HepG2 (cell line): ENCODE results near the gene TFDP1. TPM values are rescaled to one million over a fixed set of nuclear protein-coding genes. Genes with fewer than 3 reads are reported as not detected.

Experiments used
- ELK4 ChIP-seq: sonication (generic); formaldehyde crosslinking; IDR thresholded peaks from 2 replicates; pipeline ENCODE4 v1.9.0; 2021; ENCODE audit warnings: missing genetic modification reagents, borderline replicate concordance
- EP300 ChIP-seq, 3 experiments: sonication (generic) in 1 of 3; formaldehyde crosslinking in 1 of 3; IDR thresholded peaks; 2 replicates each; pipeline versions ENCODE4 v1.5.1 to v1.6.1; 2011 to 2020; ENCODE audit warnings: low read depth in 2 of 3, low read length in 2 of 3, borderline replicate concordance in 1 of 3, improper control_type of control experiment in 1 of 3, mild to moderate bottlenecking in 1 of 3, missing genetic modification reagents in 1 of 3, moderate library complexity in 1 of 3
- ERF ChIP-seq: IDR thresholded peaks from 2 replicates; pipeline ENCODE4 v1.6.1; 2018; ENCODE audit warnings: missing biosample characterization, missing genetic modification reagents
- FOXO1 ChIP-seq: sonication (generic); formaldehyde crosslinking; IDR thresholded peaks from 2 replicates; pipeline ENCODE4 v1.4.0; 2020; ENCODE audit warnings: missing genetic modification reagents
- GTF2F1 ChIP-seq: fragments of 150-350 bp; IDR thresholded peaks from 2 replicates; pipeline ENCODE4 v1.6.1; 2014; ENCODE audit warnings: low read length
- HHEX ChIP-seq: IDR thresholded peaks from 2 replicates; pipeline ENCODE4 v1.6.1; 2016; ENCODE audit warnings: control low read depth
- HINFP ChIP-seq: sonication (generic); formaldehyde crosslinking; IDR thresholded peaks from 2 replicates; pipeline ENCODE4 v1.4.0; 2020; ENCODE audit warnings: low read depth, mild to moderate bottlenecking, missing genetic modification reagents
- HMG20B ChIP-seq: conservative IDR thresholded peaks from 2 replicates; pipeline ENCODE4 v1.6.1; 2016; ENCODE audit warnings: missing genetic modification reagents, missing compliant biosample characterization
- PATZ1 ChIP-seq: sonication (generic); formaldehyde crosslinking; IDR thresholded peaks from 2 replicates; pipeline ENCODE4 v1.4.0; 2020; ENCODE audit warnings: missing genetic modification reagents
- RCOR2 ChIP-seq: IDR thresholded peaks from 2 replicates; pipeline ENCODE4 v1.6.1; 2016; ENCODE audit warnings: missing biosample characterization, missing genetic modification reagents
- UBTF ChIP-seq: sonication (generic); formaldehyde crosslinking; IDR thresholded peaks from 2 replicates; pipeline ENCODE4 v1.4.0; 2020; ENCODE audit warnings: mild to moderate bottlenecking, missing genetic modification reagents
- ZBTB4 ChIP-seq: sonication (generic); formaldehyde crosslinking; IDR thresholded peaks from 2 replicates; pipeline ENCODE4 v1.4.0; 2020; ENCODE audit warnings: missing genetic modification reagents, mild to moderate bottlenecking, borderline replicate concordance
- ZFP90 ChIP-seq: sonication (generic); formaldehyde crosslinking; IDR thresholded peaks from 2 replicates; pipeline ENCODE4 v1.8.0; 2022; ENCODE audit warnings: missing genetic modification reagents, mild to moderate bottlenecking, inconsistent platforms, borderline replicate concordance
- ZNF180 ChIP-seq: sonication (generic); formaldehyde crosslinking; IDR thresholded peaks from 2 replicates; pipeline ENCODE4 v1.4.0; 2020; ENCODE audit warnings: low read depth, missing genetic modification reagents, borderline replicate concordance
- ZNF44 ChIP-seq: sonication (generic); formaldehyde crosslinking; IDR thresholded peaks from 2 replicates; pipeline ENCODE4 v1.5.1; 2020; ENCODE audit warnings: mild to moderate bottlenecking, missing genetic modification reagents
- ZNF543 ChIP-seq: sonication (generic); formaldehyde crosslinking; IDR thresholded peaks from 2 replicates; pipeline ENCODE4 v1.4.0; 2020; ENCODE audit warnings: mild to moderate bottlenecking, missing genetic modification reagents
- ZNF589 ChIP-seq: sonication (generic); formaldehyde crosslinking; conservative IDR thresholded peaks from 2 replicates; pipeline ENCODE4 v1.8.0; 2022; ENCODE audit warnings: mild to moderate bottlenecking, moderate library complexity, missing genetic modification reagents
- ZZZ3 ChIP-seq: sonication (generic); formaldehyde crosslinking; IDR thresholded peaks from 2 replicates; pipeline ENCODE4 v1.4.0; 2020; ENCODE audit warnings: missing genetic modification reagents, mild to moderate bottlenecking, borderline replicate concordance
- polyA plus RNA-seq, 8 experiments: library from polyadenylated mRNA; depleted of rRNA in 3 of 8; stranded (reverse) in 7 of 8; unstranded in 1 of 8; fragments of >200 nt; fragmentation: Illumina TruSeq in 4 of 8; extraction: Trizol in 4 of 8; gene quantifications; 2 replicates each; pipeline versions ENCODE4 v1.2.1 to v1.2.3, GENCODE V29; 2011 to 2016; ENCODE audit warnings: low read depth in 4 of 8, missing spikeins in 1 of 8, mixed read lengths in 1 of 8; ENCODE audit not compliant: insufficient read depth in 1 of 8
- total RNA-seq, 5 experiments: library from RNA; depleted of rRNA; stranded (reverse); fragments of >200 nt; fragmentation: Illumina TruSeq; extraction: Trizol; gene quantifications; 2 replicates each; pipeline ENCODE4 v1.2.3, GENCODE V29; 2016; ENCODE audit warnings: low read depth in 1 of 5

The TFDP1 gene
- total and polyA plus RNA-seq, 2 of the 13 experiments (the other 11 are each of a cell fraction or from before 2014, with no cell fraction given), result 38.0 to 84.2 TPM

GRCh38 chr13:113544071-113544891, 40.3 kb upstream of the TFDP1 start (continued):
- TF ChIP-seq ZBTB4 (CRISPR knock-in tag) (peak; percentile 72; the same call in 1 of the 2 replicates), ZFP90 (CRISPR knock-in tag) (no peak), EP300 (IDR thresholded peaks at IDR 0.05; ENCODE audit: low read depth in 2 of 2, low read length in 2 of 2) (0 out of 4 replicates have a peak, but pooled peaks of 1 of the 2 experiments have one; percentile 8), EP300 (CRISPR knock-in tag; IDR thresholded peaks at IDR 0.05; ENCODE audit: borderline replicate concordance) (no peak), ERF (0 out of 2 replicates have a peak, but pooled peaks have one; percentile 42), UBTF (CRISPR knock-in tag) (peak; percentile 30; the same call in 1 of the 2 replicates), HHEX (CRISPR knock-in tag) (no peak), ZNF180 (CRISPR knock-in tag) (no peak), ZZZ3 (CRISPR knock-in tag) (no peak), RCOR2 (CRISPR knock-in tag) (no peak), HINFP (CRISPR knock-in tag) (no peak), GTF2F1 (no peak), FOXO1 (CRISPR knock-in tag) (no peak), ELK4 (CRISPR knock-in tag) (no peak), ZNF543 (CRISPR knock-in tag) (no peak), PATZ1 (CRISPR knock-in tag) (peak; percentile 64), HMG20B (CRISPR knock-in tag) (no peak), ZNF44 (CRISPR knock-in tag) (no peak), ZNF589 (CRISPR knock-in tag) (no peak)
